Measurements from ENCODE around the gene EARS2. TPM values are rescaled to one million over a fixed set of nuclear protein-coding genes. Genes with fewer than 3 reads are reported as not detected.

The EARS2 gene
- total and polyA plus RNA-seq, 2 of the 8 experiments (the other 6 are each of a cell fraction or from before 2014, with no cell fraction given), result 47.8 to 111 TPM

- POLR2A ChIA-PET (ENCODE audit: partially characterized antibody), result interaction anchor here (0.7 to 1.6 kb wide), 2 partner anchors 25 to 76 kb away, joined by 3 to 4 read pairs; no protein-coding TSS in a partner anchor
- Histone ChIP-seq H3K27ac (ENCODE audit: low read depth, low read length) (no peak overlapping the region), H3K4me3 (ENCODE audit: extremely low read depth in 1 of 4, insufficient read depth in 2 of 4, low read depth in 3 of 4, low read length in 4 of 4) (no peak overlapping the region)
- TF ChIP-seq HDAC2 (IDR thresholded peaks at IDR 0.05; ENCODE audit: borderline replicate concordance in 1 of 2, low read depth in 2 of 2, low read length in 2 of 2) (no peak), JUND (IDR thresholded peaks at IDR 0.05; ENCODE audit: low read length) (no peak), TCF12 (IDR thresholded peaks at IDR 0.05; ENCODE audit: low read depth, low read length) (no peak), POLR2AphosphoS5 (IDR thresholded peaks at IDR 0.05; ENCODE audit: low read depth, low read length) (no peak), TBP (IDR thresholded peaks at IDR 0.05; ENCODE audit: low read depth, low read length) (no peak), SAP30 (IDR thresholded peaks at IDR 0.05; ENCODE audit: insufficient read depth, insufficient replicate concordance, low read length) (no peak), NRF1 (IDR thresholded peaks at IDR 0.05; ENCODE audit: low read depth, low read length) (no peak), CBX5 (IDR thresholded peaks at IDR 0.05; ENCODE audit: low read depth, low read length) (no peak), SP2 (IDR thresholded peaks at IDR 0.05; ENCODE audit: low read length) (no peak)
- TF ChIP-seq, protein P1, sequence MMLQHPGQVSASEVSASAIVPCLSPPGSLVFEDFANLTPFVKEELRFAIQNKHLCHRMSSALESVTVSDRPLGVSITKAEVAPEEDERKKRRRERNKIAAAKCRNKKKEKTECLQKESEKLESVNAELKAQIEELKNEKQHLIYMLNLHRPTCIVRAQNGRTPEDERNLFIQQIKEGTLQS (IDR thresholded peaks at IDR 0.05; ENCODE audit: insufficient read depth, low read depth, low read length), result no peak
- TF ChIP-seq, protein P2, sequence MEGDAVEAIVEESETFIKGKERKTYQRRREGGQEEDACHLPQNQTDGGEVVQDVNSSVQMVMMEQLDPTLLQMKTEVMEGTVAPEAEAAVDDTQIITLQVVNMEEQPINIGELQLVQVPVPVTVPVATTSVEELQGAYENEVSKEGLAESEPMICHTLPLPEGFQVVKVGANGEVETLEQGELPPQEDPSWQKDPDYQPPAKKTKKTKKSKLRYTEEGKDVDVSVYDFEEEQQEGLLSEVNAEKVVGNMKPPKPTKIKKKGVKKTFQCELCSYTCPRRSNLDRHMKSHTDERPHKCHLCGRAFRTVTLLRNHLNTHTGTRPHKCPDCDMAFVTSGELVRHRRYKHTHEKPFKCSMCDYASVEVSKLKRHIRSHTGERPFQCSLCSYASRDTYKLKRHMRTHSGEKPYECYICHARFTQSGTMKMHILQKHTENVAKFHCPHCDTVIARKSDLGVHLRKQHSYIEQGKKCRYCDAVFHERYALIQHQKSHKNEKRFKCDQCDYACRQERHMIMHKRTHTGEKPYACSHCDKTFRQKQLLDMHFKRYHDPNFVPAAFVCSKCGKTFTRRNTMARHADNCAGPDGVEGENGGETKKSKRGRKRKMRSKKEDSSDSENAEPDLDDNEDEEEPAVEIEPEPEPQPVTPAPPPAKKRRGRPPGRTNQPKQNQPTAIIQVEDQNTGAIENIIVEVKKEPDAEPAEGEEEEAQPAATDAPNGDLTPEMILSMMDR (IDR thresholded peaks at IDR 0.05; ENCODE audit: control extremely low read depth in 1 of 3, insufficient read depth in 1 of 3, low read depth in 1 of 3, low read length in 3 of 3), result no peak
Observed at GRCh38 chr16:23485841-23486240, 71.3 kb downstream of the EARS2 start.

More at GRCh38 chr16:23485841-23486240, 71.3 kb downstream of the EARS2 start:
- no peak overlapping the region for H3K23ac ChIP-seq (ENCODE audit: insufficient read length)
- H4K5ac ChIP-seq (ENCODE audit: insufficient read length, low read depth, low read length), result no peak overlapping the region
- H2AFZ ChIP-seq (ENCODE audit: low read length), result no peak overlapping the region
- no peak overlapping the region for H2AK5ac ChIP-seq (ENCODE audit: low read depth, low read length)
- H2BK15ac ChIP-seq (ENCODE audit: low read length), result no peak overlapping the region
- no peak overlapping the region for H2BK12ac ChIP-seq (ENCODE audit: low read depth, low read length)
- 90% methylated on average over 8 of the region's 8 CpGs; no CpG with 5 or more reads in 1 of the 2 experiments for WGBS, 2 experiments (ENCODE audit: extremely low coverage in 1 of 2, insufficient coverage in 1 of 2, insufficient read length in 1 of 2, insufficient replicate concordance in 2 of 2, low coverage in 1 of 2, low lambda C conversion rate in 2 of 2, missing lambda C conversion rate in 1 of 2)
- peaks cover 10 to 12% of the 10 kb centered on the region in 2 experiments for H4K20me1 ChIP-seq (replicated peaks in 1 of 2; ENCODE audit: control insufficient read depth in 1 of 2, insufficient read depth in 2 of 2, low read length in 2 of 2)
- no peak overlapping the region for H3K9ac ChIP-seq (replicated peaks in 1 of 4; ENCODE audit: extremely low read depth in 1 of 4, low read depth in 3 of 4, low read length in 3 of 4)
- FAIRE-seq (no peak), DNase-seq (ENCODE audit: low read depth in 1 of 2, low spot score in 2 of 2) (no peak)
- no peaks in the 10 kb centered on the region for H3K4me1 ChIP-seq (replicated peaks in 1 of 4; ENCODE audit: control insufficient read depth in 3 of 4, insufficient read depth in 4 of 4, low read length in 3 of 4)
- no peak overlapping the region for H2BK20ac ChIP-seq (ENCODE audit: low read length)
- H3K4ac ChIP-seq (replicated peaks; ENCODE audit: insufficient read length, low read depth, low read length), result no peak overlapping the region
- peaks cover 53 to 92% (median 83%) of the 10 kb centered on the region in 4 experiments for H3K36me3 ChIP-seq (ENCODE audit: control insufficient read depth in 2 of 4, insufficient read depth in 4 of 4, low read length in 3 of 4)
- H2BK5ac ChIP-seq (ENCODE audit: low read depth, low read length), result no peak overlapping the region
- H4K91ac ChIP-seq (replicated peaks; ENCODE audit: insufficient read length, low read length), result no peak overlapping the region
- no peak overlapping the region for H3K18ac ChIP-seq (ENCODE audit: extremely low read depth, low read length)
- H2BK120ac ChIP-seq (replicated peaks; ENCODE audit: low read depth, low read length), result no peak overlapping the region
- H3K9me3 ChIP-seq (ENCODE audit: insufficient read depth in 2 of 2, low read depth in 1 of 2, low read length in 1 of 2), result no peaks in the 10 kb centered on the region
- CTCF ChIA-PET (ENCODE audit: partially characterized antibody), result interaction anchor here (0.8 kb wide), 1 partner anchor 22 kb away, joined by 3 read pairs; no protein-coding TSS in a partner anchor
- no peaks in the 10 kb centered on the region for H3K23me2 ChIP-seq (ENCODE audit: low read depth, low read length)
- no peaks in the 10 kb centered on the region for H3K79me2 ChIP-seq (ENCODE audit: control insufficient read depth in 1 of 2, insufficient read depth in 2 of 2, low read length in 2 of 2)
- H3K56ac ChIP-seq (replicated peaks; ENCODE audit: insufficient read length, low read depth, low read length), result no peak overlapping the region
- peaks cover 2% of the 10 kb centered on the region; the same call in 1 of the 2 replicates for H3K79me1 ChIP-seq (ENCODE audit: low read depth, low read length)
- no peak overlapping the region for H3K14ac ChIP-seq (ENCODE audit: insufficient read length)
- H3K27me3 ChIP-seq (replicated peaks in 1 of 4; ENCODE audit: control insufficient read depth in 3 of 4, extremely low read depth in 1 of 4, insufficient read depth in 3 of 4, low read length in 3 of 4), result no peaks in the 10 kb centered on the region
- no peak overlapping the region for H3K4me2 ChIP-seq (ENCODE audit: insufficient read depth in 1 of 2, low read depth in 2 of 2, low read length in 2 of 2)
- no peak overlapping the region for H4K8ac ChIP-seq (ENCODE audit: extremely low read depth, insufficient read depth, low read length)
